ENCODE data around the gene NAPSA. TPM values are rescaled to one million over a fixed set of nuclear protein-coding genes. Genes with fewer than 3 reads are reported as not detected.

Gene NAPSA
- total RNA-seq, 1 donor from 2014 or later: 2.4 TPM

DNA sequence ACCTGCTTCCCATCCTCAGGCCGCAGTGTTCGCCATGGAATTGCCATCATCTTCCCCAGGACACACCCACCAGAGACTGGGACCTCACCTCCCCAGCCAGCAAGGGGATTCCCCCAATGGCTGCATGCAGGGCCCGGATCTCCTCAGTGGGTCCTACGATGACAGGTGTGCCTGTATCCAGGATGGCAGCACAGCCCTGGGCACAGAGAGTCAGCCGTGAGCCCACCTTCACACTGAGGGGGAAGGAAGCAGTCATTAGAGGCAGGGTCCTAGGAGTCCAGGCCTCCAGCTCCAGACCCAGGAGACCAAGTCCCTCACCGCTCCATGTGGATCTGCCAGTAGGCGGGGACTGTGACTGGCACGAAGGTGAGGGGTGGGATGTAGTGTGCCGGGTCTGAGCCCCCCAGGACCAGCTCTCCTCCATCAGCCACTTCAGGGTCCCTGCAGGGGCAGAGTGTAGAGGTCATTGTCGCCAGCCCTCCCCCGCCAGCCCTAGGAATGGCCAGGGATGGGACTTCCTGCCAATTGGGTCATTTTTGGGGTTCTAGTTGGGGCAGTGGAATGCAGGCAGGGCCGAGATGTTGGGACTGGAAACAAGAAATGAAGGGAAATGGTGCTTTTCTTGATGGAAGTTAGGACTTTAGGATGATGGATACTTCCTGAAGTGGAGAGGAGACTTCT lies 30.6 kb downstream of the NAPSA start:
- peaks cover 23% of the 10 kb centered on the region for H3K36me3 Mint-ChIP-seq
- H3K27ac Mint-ChIP-seq: no peak overlapping the region
- peaks cover 18% of the 10 kb centered on the region for H3K27me3 Mint-ChIP-seq (ENCODE audit: low read depth)
- H3K9me3 Mint-ChIP-seq: peaks cover 18% of the 10 kb centered on the region
- no peak for DNase-seq (ENCODE audit: low spot score in 2 of 2, unreplicated experiment in 2 of 2)
- H3K4me1 Mint-ChIP-seq: peaks cover 27% of the 10 kb centered on the region
- TF ChIP-seq, protein P1, sequence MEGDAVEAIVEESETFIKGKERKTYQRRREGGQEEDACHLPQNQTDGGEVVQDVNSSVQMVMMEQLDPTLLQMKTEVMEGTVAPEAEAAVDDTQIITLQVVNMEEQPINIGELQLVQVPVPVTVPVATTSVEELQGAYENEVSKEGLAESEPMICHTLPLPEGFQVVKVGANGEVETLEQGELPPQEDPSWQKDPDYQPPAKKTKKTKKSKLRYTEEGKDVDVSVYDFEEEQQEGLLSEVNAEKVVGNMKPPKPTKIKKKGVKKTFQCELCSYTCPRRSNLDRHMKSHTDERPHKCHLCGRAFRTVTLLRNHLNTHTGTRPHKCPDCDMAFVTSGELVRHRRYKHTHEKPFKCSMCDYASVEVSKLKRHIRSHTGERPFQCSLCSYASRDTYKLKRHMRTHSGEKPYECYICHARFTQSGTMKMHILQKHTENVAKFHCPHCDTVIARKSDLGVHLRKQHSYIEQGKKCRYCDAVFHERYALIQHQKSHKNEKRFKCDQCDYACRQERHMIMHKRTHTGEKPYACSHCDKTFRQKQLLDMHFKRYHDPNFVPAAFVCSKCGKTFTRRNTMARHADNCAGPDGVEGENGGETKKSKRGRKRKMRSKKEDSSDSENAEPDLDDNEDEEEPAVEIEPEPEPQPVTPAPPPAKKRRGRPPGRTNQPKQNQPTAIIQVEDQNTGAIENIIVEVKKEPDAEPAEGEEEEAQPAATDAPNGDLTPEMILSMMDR (IDR thresholded peaks at IDR 0.05; ENCODE audit: unreplicated experiment): no peak
- H3K4me3 Mint-ChIP-seq: peak overlapping the region; percentile 20

DNA sequence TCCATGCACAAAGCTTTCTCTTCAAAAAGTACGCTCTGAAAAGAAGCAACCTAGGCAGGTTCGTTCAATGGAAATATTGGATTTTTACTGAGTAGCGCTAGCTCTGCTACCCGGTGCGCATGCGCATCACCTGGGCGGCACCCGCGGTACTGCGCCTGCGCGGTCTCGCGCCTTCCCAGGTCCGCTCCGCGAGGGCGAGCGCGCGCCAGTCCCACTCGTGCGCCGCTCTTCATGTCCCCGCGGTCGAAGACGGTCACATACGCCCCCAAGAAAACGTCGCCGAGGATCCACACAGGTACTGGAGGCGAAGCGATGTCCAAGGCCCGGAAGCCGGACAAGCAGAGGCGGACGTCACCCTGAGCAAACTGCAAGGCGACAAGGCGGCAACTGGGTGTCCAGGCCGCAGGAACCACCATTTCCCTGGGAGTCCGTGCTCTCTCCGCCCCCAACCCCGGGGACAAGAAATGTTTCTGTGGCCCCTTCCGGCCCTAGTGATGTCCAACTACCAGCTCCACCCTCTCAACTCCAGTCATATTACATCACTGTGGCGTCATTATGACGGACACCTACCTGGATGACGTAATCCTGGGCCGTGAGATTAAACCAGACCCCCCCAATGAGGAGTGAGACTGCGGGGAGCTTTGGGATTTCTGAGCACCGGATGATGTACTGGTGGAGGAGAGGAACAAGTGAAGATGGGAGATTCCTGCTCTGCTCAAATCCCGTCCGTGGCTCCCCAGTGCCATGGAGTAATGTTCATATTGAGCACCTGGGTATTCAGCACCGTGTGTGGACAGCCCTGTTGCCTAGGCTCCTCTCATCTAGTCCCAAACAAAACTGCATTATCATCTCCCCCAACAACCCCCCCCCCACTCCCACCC lies 31.5 kb downstream of the NAPSA start:
- peaks cover 18% of the 10 kb centered on the region for H3K36me3 Mint-ChIP-seq
- TF ChIP-seq, protein P1 (IDR thresholded peaks at IDR 0.05; ENCODE audit: unreplicated experiment): no peak
- H3K27ac Mint-ChIP-seq: peak overlapping the region; percentile 100
- peaks cover 24% of the 10 kb centered on the region for H3K27me3 Mint-ChIP-seq (ENCODE audit: low read depth)
- peak overlapping the region; percentile 80 for H3K4me3 Mint-ChIP-seq
- peaks cover 32% of the 10 kb centered on the region for H3K4me1 Mint-ChIP-seq
- DNase-seq (ENCODE audit: low spot score in 2 of 2, unreplicated experiment in 2 of 2): peak; percentile 77 to 95
- H3K9me3 Mint-ChIP-seq: peaks cover 13% of the 10 kb centered on the region

DNA sequence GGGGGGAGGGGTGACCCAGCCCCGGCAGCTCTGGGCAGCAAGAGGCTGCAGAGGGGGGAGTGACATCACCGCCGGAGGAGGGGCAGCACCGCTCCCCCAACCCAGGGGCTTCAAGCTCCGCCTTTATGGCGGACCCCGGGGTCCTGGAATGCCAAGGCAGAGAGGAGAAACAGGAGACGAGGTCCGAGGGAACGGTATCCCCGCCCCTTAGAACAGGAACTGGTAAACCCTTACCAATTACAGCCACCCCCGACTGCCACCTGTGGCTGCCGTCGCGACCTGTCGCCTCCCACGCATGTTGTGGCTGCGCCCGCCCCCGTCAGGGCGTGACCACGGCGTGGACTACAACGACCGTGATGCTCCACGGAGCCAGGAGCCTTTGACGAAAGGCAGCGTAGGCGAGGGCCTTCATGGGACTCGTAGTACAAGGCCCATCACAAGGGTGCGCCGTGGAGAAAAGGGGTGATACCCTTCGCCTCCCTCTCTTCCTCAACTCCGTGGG lies 32.2 kb downstream of the NAPSA start:
- H3K27me3 Mint-ChIP-seq (ENCODE audit: low read depth): peaks cover 24% of the 10 kb centered on the region
- H3K9me3 Mint-ChIP-seq: peaks cover 13% of the 10 kb centered on the region

DNA sequence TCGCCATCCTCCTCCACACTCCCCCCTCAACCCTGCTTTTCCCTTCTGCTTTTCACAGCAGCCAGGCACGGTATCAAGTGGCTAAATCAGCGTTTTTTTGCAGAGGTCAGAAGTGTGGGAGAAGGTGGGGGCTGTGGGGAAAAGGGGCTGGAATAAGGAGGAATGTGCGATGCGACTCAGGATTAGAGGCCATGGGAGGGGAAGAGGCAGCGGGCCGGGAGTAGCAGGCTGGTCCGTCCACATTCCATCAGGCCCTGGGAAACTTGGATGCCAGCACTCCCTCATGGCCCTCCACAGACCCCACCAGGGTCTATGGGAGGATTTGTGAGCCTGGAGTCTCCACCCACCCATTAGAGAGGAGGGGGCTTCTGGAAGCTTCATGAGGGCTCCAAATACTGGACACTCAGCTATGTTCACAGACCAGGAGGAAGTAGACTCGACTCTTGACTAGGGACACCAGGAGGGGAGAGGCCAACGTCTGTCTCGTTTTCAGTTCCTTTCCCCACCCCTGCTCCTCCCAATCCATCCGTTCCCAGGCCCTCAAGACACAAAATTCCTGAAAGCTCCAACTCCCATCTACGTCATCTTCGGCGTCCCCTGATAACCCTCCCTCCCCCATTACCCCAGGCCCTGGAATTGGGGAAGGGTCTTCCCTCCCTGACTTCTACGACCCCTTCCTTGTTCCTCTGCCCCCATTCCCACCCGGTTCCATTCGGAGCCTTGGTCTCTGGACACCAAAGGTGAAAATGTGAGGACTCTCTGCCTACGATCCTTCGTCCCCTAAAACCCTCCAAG lies 33.0 kb downstream of the NAPSA start:
- Mint-ChIP-seq H3K27me3 (ENCODE audit: low read depth) (peaks cover 29% of the 10 kb centered on the region), H3K9me3 (peaks cover 13% of the 10 kb centered on the region), H3K27ac (peak overlapping the region; percentile 100), H3K4me3 (peak overlapping the region; percentile 80), H3K36me3 (peaks cover 9% of the 10 kb centered on the region), H3K4me1 (peaks cover 37% of the 10 kb centered on the region)
- TF ChIP-seq, protein P1 (IDR thresholded peaks at IDR 0.05; ENCODE audit: unreplicated experiment): no peak
- peak; percentile 59 to 77 for DNase-seq (ENCODE audit: low spot score in 2 of 2, unreplicated experiment in 2 of 2)

More for the DNA sequence above, 32.2 kb downstream of the NAPSA start:
- H3K4me3 Mint-ChIP-seq: peak overlapping the region; percentile 80
- DNase-seq (ENCODE audit: low spot score in 2 of 2, unreplicated experiment in 2 of 2): peak; percentile 77 to 90
- H3K36me3 Mint-ChIP-seq: peaks cover 15% of the 10 kb centered on the region
- peaks cover 32% of the 10 kb centered on the region for H3K4me1 Mint-ChIP-seq
- peak overlapping the region; percentile 100 for H3K27ac Mint-ChIP-seq
- TF ChIP-seq, protein P1 (IDR thresholded peaks at IDR 0.05; ENCODE audit: unreplicated experiment): no peak

DNA sequence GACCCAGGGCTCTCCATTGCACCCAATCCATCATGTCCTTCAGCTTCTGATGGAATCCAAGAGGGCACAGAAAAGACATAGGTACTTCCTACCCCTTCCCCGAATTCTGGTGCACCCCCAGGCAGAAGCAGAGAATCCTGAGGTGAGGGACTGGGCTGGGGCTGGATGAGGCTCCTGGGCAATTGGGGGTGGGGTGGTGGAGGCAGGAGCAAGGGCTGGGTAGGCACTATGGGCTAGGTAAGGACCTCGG lies 33.5 kb downstream of the NAPSA start:
- peak overlapping the region; percentile 80 for H3K4me3 Mint-ChIP-seq
- TF ChIP-seq, protein P1 (IDR thresholded peaks at IDR 0.05; ENCODE audit: unreplicated experiment): no peak
- peak overlapping the region; percentile 100 for H3K27ac Mint-ChIP-seq
- peaks cover 10% of the 10 kb centered on the region for H3K9me3 Mint-ChIP-seq
- peaks cover 4% of the 10 kb centered on the region for H3K36me3 Mint-ChIP-seq
- no peak for DNase-seq (ENCODE audit: low spot score in 2 of 2, unreplicated experiment in 2 of 2)
- peaks cover 35% of the 10 kb centered on the region for H3K27me3 Mint-ChIP-seq (ENCODE audit: low read depth)
- peaks cover 42% of the 10 kb centered on the region for H3K4me1 Mint-ChIP-seq

Measured in mesothelial cell of epicardium (in vitro differentiated cells).